D721Med (cell line): ENCODE measurements around the gene TPSB2.

ENCODE experiments used
- DNase-seq: peaks from one replicate; pipeline ENCODE4 v3.0.0; 2011; ENCODE audit warnings: low spot score; ENCODE audit not compliant: insufficient read length
- FAIRE-seq: peaks from 2 replicates; lab custom pipeline; 2011; peaks lifted over from hg19 to GRCh38; lab: Jason Lieb, UNC
- CTCF ChIP-seq: IDR thresholded peaks from 2 replicates; pipeline ENCODE4 v1.5.1; 2012; ENCODE audit warnings: mild to moderate bottlenecking, control low read depth; ENCODE audit not compliant: insufficient read depth; ENCODE audit errors: missing control alignments

Gene TPSB2

GRCh38 chr16:1264345-1265089 lies 34.5 kb upstream of the TPSB2 start:
- FAIRE-seq (no peak), DNase-seq (no peak)
- no peak for TF ChIP-seq CTCF

GRCh38 chr16:1263591-1264344 lies 33.8 kb upstream of the TPSB2 start:
- no peak for TF ChIP-seq CTCF
- no peak for DNase-seq
- FAIRE-seq, result no peak

- DNase-seq, result no peak
- no peak for FAIRE-seq
- no peak for TF ChIP-seq CTCF
Measured at GRCh38 chr16:1262846-1263221, 32.9 kb upstream of the TPSB2 start.

GRCh38 chr16:1262210-1262845 lies 32.3 kb upstream of the TPSB2 start:
- no peak for FAIRE-seq
- DNase-seq, result no peak
- TF ChIP-seq CTCF, result no peak

- TF ChIP-seq CTCF, result no peak
- FAIRE-seq, result no peak
- DNase-seq, result no peak
Measured at GRCh38 chr16:1261131-1261892, 31.3 kb upstream of the TPSB2 start.

GRCh38 chr16:1260101-1260680 lies 30.2 kb upstream of the TPSB2 start:
- TF ChIP-seq CTCF, result no peak
- no peak for FAIRE-seq
- no peak for DNase-seq
